Measurements from ENCODE around the gene FOXO6.

The FOXO6 gene

DNA sequence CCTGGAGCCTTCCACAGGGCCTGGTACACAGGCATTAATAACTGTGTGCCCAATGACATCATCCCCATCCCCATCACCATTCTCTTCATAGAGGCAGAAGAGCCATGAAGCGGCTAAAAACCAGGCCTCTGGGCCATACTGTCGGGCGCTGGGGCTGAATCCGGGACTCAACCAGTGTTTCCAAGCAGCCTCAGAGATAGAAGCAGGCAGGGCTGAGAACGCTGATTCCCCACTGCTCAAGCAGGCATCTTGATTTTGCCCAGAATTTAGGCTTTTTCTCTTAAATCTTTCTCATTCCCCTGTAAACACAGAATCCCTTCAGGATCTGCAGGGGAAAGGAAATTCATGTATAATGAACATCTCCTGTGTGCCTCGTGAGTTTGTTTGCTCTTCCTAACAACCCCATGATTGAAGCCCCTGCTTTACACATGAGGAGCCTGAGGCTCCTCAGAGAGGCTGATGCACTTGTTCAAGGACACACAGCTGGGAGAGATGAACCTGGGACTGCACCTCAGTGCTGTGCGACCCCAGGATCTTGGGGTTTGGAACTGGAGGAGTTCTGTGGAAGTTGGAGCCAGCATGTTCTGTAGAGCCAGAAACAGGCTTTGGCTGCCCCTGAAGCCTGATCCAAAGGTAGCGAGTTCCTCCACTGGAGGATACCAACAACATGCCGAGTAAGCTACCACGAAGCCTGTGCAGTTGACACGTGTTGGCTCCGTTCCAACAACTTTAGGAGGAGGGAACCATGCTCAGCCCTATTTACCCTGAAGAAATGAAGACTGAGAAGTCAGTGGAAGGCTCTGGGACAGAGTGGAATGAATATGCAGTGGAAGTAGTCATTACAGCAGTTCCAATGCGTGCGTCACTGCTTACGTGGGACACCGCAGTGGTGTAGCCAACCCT, 67.8 kb downstream of the FOXO6 start:
- DNase-seq: no peak

DNA sequence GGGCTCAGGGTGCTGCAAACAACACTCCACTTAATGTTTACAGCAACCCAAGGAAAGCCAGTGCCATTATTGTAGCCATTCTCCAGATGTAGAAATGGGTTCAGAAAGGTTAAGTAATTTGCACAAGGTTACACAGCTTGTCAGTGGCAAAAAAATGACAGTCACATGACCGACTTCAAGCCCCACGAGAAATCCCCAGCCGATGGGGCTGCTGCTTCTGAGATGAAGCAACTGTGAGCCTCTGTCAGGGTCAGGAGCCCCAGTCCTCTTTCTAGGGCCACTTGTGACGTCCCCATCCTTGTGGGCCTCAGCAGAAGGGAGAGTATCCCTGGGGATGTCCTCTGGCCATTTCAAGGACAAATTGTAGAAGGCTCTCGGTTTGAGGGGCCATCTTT, 68.4 kb downstream of the FOXO6 start:
- no peak for DNase-seq

DNA sequence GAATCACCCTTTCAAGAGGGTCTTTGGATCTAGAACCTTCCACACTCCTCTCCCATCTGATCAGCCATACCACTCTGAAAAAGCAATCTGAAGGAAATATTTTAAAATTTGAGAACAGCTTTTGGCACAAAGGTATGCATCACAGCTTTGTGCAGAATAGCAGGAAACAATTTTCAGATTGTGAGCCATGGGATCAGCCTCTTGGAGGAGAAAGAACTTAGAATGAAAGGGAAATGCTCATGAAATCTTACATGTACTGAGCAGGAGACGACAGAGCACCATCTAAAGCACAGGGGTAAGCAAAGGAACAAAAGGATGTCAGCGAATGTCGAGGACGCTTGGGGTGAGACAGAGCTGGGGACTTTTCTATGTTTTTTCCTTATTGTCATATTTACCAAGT, 68.8 kb downstream of the FOXO6 start:
- no peak for DNase-seq

DNA sequence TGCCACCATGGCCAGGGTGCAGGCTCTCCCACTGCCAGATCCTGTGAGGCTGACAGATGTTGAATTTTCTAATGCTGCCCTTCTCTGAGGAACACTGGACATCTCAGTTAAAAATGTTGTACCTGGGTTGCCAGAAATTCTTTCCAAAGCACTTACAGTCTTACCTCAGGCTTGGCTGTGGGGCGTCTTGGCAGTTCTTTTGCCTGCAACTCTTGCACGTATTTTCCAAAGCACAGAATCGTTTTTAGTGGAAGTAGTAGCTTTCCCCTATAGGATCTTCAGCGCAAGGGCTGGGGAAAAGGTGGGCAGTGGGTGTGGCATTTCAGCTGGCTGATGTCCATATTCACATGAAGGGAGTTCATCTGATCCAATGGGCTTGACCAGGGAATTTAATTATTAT, 69.3 kb downstream of the FOXO6 start:
- DNase-seq: no peak

DNA sequence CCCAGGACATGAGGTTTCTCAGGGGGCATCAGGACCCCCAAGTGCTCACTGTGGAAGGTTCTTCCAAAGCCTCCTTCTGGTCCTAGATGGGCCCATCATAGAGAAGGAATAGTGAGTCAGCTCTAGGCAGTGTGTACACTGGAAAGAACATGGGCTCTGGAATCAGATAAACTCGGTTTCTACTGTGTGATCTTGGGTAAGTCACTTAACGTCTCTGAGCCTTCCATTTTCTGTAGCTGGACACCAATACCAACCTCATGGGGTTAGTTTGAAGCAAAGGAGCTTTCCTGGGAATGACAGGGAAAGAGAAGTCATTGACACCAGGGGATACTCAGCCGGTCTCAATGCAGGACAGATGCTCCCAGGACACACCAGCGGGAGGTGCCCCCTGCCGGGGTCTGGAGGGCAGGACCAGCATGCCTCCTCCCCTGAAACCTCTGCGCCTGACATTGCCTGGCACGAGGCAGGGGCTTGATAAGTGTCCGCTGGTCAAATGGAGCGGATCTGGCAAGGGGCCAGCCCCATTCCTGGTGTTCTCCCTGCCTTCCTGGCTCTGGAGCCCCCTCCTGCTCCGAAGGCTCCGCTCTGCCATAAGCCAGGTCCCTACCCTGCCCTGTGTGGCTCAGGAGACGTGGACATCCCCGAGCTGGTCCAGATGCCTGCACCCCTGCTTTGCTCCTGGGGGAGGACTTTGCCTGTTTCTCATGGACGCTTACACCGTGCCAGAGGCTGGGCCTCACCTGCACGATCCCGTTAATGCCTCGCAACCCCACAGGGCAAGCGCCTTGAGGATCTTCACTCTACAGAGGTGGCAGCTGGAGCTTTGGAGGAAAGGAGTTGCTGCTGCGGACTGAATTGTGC, 70.5 kb downstream of the FOXO6 start:
- DNase-seq: no peak
